ENCODE measurements around the gene SHOC2. TPM values are rescaled to one million over a fixed set of nuclear protein-coding genes. Genes with fewer than 3 reads are reported as not detected.
A peak's percentile ranks its signal among the peaks of the same experiment; 100 is the strongest.

The SHOC2 gene
- total RNA-seq, 4 donors from 2014 or later: 38.6 to 124 (median 68.2) TPM

DNA sequence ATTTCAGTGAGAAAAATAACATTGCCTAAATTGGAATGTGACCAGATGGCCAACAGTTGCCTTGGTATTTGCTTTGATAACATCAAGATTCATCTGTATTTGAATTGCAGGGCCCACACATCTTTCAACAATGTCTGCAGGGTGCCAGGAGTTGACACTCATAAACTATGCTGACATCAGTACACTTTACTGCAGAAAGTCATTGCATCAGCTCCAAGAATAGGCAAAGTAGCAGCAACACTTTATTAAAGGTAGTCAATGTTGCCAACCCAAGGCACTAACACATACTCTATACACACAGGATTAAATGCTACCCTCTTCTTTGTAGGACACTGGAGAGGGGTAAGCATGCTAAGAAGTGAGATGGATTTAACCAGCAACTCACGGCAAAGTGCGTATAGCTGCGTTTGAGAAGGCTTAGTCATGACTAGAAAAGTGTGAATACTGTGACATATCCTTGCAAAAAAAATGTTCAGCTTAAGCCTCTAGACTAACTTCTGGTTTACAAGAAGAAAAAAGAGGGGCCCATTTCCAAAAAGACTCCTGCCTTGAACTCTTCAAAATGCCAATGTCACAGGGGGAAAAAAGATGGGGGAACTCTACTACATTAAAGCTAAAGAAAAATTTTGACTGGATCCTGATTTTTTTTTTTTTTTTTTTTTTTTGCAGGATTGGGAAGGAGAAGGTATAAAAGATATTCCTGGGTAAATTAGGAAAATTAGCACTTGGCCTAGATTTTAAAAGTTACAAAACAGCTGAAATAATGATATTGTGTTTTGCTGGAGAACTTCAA, 2.7 kb upstream of the SHOC2 start:
- no peak for TF ChIP-seq POLR2A (IDR thresholded peaks at IDR 0.05)
- TF ChIP-seq, protein P1, sequence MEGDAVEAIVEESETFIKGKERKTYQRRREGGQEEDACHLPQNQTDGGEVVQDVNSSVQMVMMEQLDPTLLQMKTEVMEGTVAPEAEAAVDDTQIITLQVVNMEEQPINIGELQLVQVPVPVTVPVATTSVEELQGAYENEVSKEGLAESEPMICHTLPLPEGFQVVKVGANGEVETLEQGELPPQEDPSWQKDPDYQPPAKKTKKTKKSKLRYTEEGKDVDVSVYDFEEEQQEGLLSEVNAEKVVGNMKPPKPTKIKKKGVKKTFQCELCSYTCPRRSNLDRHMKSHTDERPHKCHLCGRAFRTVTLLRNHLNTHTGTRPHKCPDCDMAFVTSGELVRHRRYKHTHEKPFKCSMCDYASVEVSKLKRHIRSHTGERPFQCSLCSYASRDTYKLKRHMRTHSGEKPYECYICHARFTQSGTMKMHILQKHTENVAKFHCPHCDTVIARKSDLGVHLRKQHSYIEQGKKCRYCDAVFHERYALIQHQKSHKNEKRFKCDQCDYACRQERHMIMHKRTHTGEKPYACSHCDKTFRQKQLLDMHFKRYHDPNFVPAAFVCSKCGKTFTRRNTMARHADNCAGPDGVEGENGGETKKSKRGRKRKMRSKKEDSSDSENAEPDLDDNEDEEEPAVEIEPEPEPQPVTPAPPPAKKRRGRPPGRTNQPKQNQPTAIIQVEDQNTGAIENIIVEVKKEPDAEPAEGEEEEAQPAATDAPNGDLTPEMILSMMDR (IDR thresholded peaks at IDR 0.05): no peak
- no peaks in the 10 kb centered on the region for H3K27me3 ChIP-seq
- H3K4me3 ChIP-seq: no peak overlapping the region
- peaks cover 0 to 18% (median 0%) of the 10 kb centered on the region in 4 donors for H3K4me1 ChIP-seq
- no peaks in the 10 kb centered on the region for H3K9me3 ChIP-seq
- no peaks in the 10 kb centered on the region for H3K36me3 ChIP-seq
- H3K27ac ChIP-seq: no peak overlapping the region
- no peak for DNase-seq

DNA sequence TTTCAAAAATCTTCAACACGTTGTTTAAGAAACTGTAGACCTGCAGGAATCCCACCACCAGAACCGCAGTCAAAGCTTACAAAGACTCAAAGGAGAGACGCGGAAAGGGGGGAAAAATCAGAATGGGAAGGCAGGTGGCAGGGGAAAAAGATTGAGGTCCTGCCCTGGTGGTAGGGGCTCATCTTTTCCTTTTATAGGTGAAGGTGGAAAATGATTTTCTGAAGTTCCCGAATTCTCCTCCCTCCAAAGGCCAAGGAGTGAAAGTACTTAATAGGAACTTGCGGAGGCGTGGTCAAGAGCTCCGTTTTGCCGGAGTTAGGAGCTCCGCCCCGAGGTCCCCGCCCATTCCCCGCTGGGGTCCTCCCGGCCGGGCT, 1.1 kb upstream of the SHOC2 start:
- no peaks in the 10 kb centered on the region for H3K27me3 ChIP-seq
- peak overlapping the region; percentile 88 to 97 (median 94) for H3K27ac ChIP-seq
- peaks cover 0 to 23% (median 0%) of the 10 kb centered on the region in 4 donors for H3K4me1 ChIP-seq
- peak in 2 of 3 donors; percentile 92 to 98 for DNase-seq
- no peak for TF ChIP-seq POLR2A (IDR thresholded peaks at IDR 0.05)
- TF ChIP-seq, protein P1 (IDR thresholded peaks at IDR 0.05): peak in 1 of 6 experiments; percentile 12
- peak overlapping the region; percentile 65 to 81 (median 76) for H3K4me3 ChIP-seq
- no peaks in the 10 kb centered on the region for H3K36me3 ChIP-seq
- H3K9me3 ChIP-seq: no peaks in the 10 kb centered on the region

DNA sequence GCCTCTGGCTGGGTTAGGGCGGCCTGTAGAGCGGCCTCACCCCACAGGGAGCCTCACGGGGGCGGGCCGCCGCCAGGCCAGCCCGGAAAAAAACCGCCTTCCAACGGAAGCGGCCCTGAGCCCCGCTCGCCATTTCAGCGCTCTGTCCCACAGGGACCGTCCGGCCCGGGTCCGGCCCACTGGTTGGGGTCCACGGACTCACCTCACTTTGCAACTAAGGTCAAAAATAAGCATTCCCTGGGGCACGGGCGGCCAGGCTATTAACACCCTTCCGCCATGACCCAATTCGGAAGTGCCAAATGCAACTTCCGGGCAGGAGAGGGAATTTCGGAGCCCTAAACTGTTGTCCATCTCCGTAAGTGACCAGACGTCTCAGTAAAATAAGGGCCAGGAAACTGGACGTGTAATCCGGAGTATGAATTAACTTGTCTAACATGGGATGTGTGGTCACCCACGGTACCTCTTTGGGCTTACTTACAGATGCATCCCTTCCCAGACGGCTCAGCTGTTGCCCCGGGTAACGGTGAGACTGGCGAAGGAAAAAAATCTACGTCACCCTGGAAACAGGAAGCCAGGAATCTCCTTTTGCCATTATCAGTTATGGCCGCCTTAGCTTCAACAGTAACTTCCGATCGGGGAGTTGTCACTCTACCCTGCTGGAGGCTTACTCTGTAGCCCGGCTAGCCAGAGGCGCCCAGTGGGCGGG, 608 bp upstream of the SHOC2 start, which contains the start of gene BBIP1:
Gene BBIP1 (minus strand): TSS at position 538 of the 706 bp plus-strand sequence. CDS start 1,023 bp downstream, outside the sequence.
- H3K4me3 ChIP-seq: peak within 1 kb of the TSS; percentile 74 to 83 (median 81)
- no peaks in the 10 kb centered on the region for H3K27me3 ChIP-seq
- peak in 1 of 3 donors; percentile 96 for DNase-seq
- H3K27ac ChIP-seq: peak within 1 kb of the TSS; percentile 88 to 97 (median 94)
- peaks cover 0 to 23% (median 0%) of the 10 kb centered on the region in 4 donors for H3K4me1 ChIP-seq
- TF ChIP-seq POLR2A (IDR thresholded peaks at IDR 0.05): peak; percentile 47 to 63
- TF ChIP-seq, protein P1 (IDR thresholded peaks at IDR 0.05): peak in 1 of 6 experiments; percentile 26
- H3K9me3 ChIP-seq: no peaks in the 10 kb centered on the region
- no peaks in the 10 kb centered on the region for H3K36me3 ChIP-seq

GRCh38 chr10:110919971-110920881, 822 bp downstream of the SHOC2 start:
- H3K4me1 ChIP-seq: peaks cover 0 to 28% (median 3%) of the 10 kb centered on the region in 4 donors
- peak; percentile 25 to 63 (median 59) for DNase-seq
- H3K4me3 ChIP-seq: peak overlapping the region; percentile 74 to 83 (median 81)
- H3K36me3 ChIP-seq: no peaks in the 10 kb centered on the region
- H3K27ac ChIP-seq: peak overlapping the region; percentile 88 to 97 (median 94)
- H3K27me3 ChIP-seq: no peaks in the 10 kb centered on the region
- no peaks in the 10 kb centered on the region for H3K9me3 ChIP-seq
- TF ChIP-seq, protein P1 (IDR thresholded peaks at IDR 0.05): no peak
- TF ChIP-seq POLR2A (IDR thresholded peaks at IDR 0.05): no peak

Measured in Peyer's patch (tissue), 4 donors.